PC-3 (cell line): ENCODE data around the gene TPRKB.

Source experiments
- EZH2 ChIP-seq: fragments of 300-600 bp; sonication (generic); IDR thresholded peaks from one replicate; pipeline ENCODE4 v1.6.1; 2017; ENCODE audit warnings: antibody characterized with exemption, mild to moderate bottlenecking, low read length; ENCODE audit not compliant: unreplicated experiment
- EZH2phosphoT487 ChIP-seq: fragments of 300-600 bp; sonication (generic); IDR thresholded peaks from 2 replicates; pipeline ENCODE4 v1.6.1; 2018; ENCODE audit warnings: mild to moderate bottlenecking, antibody characterized with exemption, low read length, borderline replicate concordance
- TF ChIP-seq, protein P1 (sequence below): fragments of 300-600 bp; sonication (generic); conservative IDR thresholded peaks from 2 replicates; pipeline ENCODE4 v1.5.1; 2017; ENCODE audit warnings: antibody characterized with exemption, low read depth, mild to moderate bottlenecking, low read length

DNA sequence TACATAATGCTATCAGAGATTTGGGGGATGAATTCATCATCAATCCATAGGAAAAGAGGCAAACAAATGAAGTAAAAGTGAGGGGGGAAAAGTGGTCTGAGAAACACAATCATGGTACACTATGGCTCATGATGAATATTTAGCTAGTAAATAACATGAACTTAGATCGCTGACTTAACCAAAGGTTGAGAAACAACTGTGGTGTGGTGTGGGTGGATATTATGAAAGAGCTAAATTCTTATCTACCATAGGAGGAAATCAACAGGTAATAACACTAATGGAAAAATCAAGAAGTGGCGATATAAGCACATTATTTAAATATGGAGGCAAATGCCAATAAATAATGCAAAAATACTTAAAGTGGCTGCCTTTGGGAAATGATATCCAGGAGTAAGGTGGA is 12.2 kb upstream of the TPRKB start:
- TF ChIP-seq, protein P1, sequence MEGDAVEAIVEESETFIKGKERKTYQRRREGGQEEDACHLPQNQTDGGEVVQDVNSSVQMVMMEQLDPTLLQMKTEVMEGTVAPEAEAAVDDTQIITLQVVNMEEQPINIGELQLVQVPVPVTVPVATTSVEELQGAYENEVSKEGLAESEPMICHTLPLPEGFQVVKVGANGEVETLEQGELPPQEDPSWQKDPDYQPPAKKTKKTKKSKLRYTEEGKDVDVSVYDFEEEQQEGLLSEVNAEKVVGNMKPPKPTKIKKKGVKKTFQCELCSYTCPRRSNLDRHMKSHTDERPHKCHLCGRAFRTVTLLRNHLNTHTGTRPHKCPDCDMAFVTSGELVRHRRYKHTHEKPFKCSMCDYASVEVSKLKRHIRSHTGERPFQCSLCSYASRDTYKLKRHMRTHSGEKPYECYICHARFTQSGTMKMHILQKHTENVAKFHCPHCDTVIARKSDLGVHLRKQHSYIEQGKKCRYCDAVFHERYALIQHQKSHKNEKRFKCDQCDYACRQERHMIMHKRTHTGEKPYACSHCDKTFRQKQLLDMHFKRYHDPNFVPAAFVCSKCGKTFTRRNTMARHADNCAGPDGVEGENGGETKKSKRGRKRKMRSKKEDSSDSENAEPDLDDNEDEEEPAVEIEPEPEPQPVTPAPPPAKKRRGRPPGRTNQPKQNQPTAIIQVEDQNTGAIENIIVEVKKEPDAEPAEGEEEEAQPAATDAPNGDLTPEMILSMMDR: no peak
- no peak for TF ChIP-seq EZH2
- no peak for TF ChIP-seq EZH2phosphoT487
